Thoracic aorta (tissue), 2 donors: Measurements from ENCODE around the gene VANGL1. TPM values are rescaled to one million over a fixed set of nuclear protein-coding genes. Genes with fewer than 3 reads are reported as not detected.

ENCODE experiments used
- ATAC-seq: fragments of 150-250 bp; one replicate; pipeline ENCODE4 v1.8.0; 2017; ENCODE audit warnings: low read depth; ENCODE audit not compliant: insufficient number of reproducible peaks, low FRiP score
- DNase-seq: peaks from one replicate; pipeline ENCODE4 v3.0.0-alpha.2; 2020; ENCODE audit warnings: low spot score
- H3K27ac ChIP-seq, 2 donors: fragments of 200-600 bp; sonication (generic); 1 replicate in 1 of 2; 2 replicates in 1 of 2; pipeline ENCODE4 v1.5.1; 2016; ENCODE audit warnings: mild to moderate bottlenecking in 2 of 2, moderate library complexity in 2 of 2
- H3K27me3 ChIP-seq: fragments of 200-600 bp; sonication (generic); replicated peaks from 2 replicates; pipeline ENCODE4 v1.6.0; 2016; ENCODE audit warnings: mild to moderate bottlenecking; ENCODE audit not compliant: insufficient read depth
- H3K36me3 ChIP-seq: fragments of 200-600 bp; sonication (generic); one replicate; pipeline ENCODE4 v1.5.1; 2016
- H3K4me1 ChIP-seq, 2 donors: fragments of 200-600 bp; sonication (generic); 1 replicate in 1 of 2; 2 replicates in 1 of 2; pipeline versions ENCODE4 v1.5.1 to v1.6.0; 2016; ENCODE audit warnings: low read depth in 2 of 2, mild to moderate bottlenecking in 1 of 2; ENCODE audit not compliant: control insufficient read depth in 1 of 2
- H3K4me3 ChIP-seq: fragments of 200-600 bp; sonication (generic); 2 replicates; pipeline ENCODE4 v1.5.1; 2016; ENCODE audit warnings: mild to moderate bottlenecking
- H3K9me3 ChIP-seq: fragments of 200-600 bp; sonication (generic); 2 replicates; pipeline ENCODE4 v1.5.1; 2016
- CTCF ChIP-seq: fragments of 200-600 bp; sonication (generic); IDR thresholded peaks from one replicate; pipeline ENCODE4 v1.5.1; 2019; ENCODE audit warnings: antibody characterized with exemption
- total RNA-seq, 2 donors: library from RNA; depleted of rRNA; stranded (reverse); fragments of >200 nt; gene quantifications; one replicate each; pipeline versions ENCODE4 v1.1.0 to v1.2.3, GENCODE V29; 2016

VANGL1 gene
- total RNA-seq, 2 donors from 2014 or later: 6.5 to 8.8 TPM

- no peaks in the 10 kb centered on the region for H3K4me1 ChIP-seq
- no peak for TF ChIP-seq CTCF
- peaks cover 48% of the 10 kb centered on the region for H3K36me3 ChIP-seq
- H3K27ac ChIP-seq: no peak overlapping the region
- H3K4me3 ChIP-seq: no peak overlapping the region
- ATAC-seq: no peak
- no peaks in the 10 kb centered on the region for H3K27me3 ChIP-seq
- no peaks in the 10 kb centered on the region for H3K9me3 ChIP-seq
- DNase-seq: no peak
Measured at GRCh38 chr1:115687744-115688143, 46.0 kb downstream of the VANGL1 start.

- no peaks in the 10 kb centered on the region for H3K9me3 ChIP-seq
- peaks cover 36% of the 10 kb centered on the region for H3K36me3 ChIP-seq
- no peak overlapping the region for H3K27ac ChIP-seq
- H3K4me1 ChIP-seq: no peaks in the 10 kb centered on the region
- no peak for ATAC-seq
- DNase-seq: no peak
- H3K27me3 ChIP-seq: no peaks in the 10 kb centered on the region
- TF ChIP-seq CTCF: no peak
- no peak overlapping the region for H3K4me3 ChIP-seq
Measured at GRCh38 chr1:115690972-115691371, 49.2 kb downstream of the VANGL1 start.

GRCh38 chr1:115692224-115692623 lies 50.5 kb downstream of the VANGL1 start:
- Histone ChIP-seq H3K36me3 (peaks cover 36% of the 10 kb centered on the region), H3K27ac (no peak overlapping the region), H3K9me3 (no peaks in the 10 kb centered on the region), H3K27me3 (no peaks in the 10 kb centered on the region), H3K4me3 (no peak overlapping the region), H3K4me1 (no peaks in the 10 kb centered on the region)
- ATAC-seq (no peak), DNase-seq (no peak)
- no peak for TF ChIP-seq CTCF

- Histone ChIP-seq H3K36me3 (peaks cover 28% of the 10 kb centered on the region), H3K4me3 (no peak overlapping the region), H3K27me3 (no peaks in the 10 kb centered on the region), H3K9me3 (no peaks in the 10 kb centered on the region), H3K4me1 (no peaks in the 10 kb centered on the region), H3K27ac (no peak overlapping the region)
- no peak for TF ChIP-seq CTCF
- DNase-seq: no peak
- ATAC-seq: no peak
Measured at GRCh38 chr1:115694805-115695204, 53.0 kb downstream of the VANGL1 start.

GRCh38 chr1:115697619-115698018 lies 55.8 kb downstream of the VANGL1 start:
- DNase-seq (no peak), ATAC-seq (no peak)
- Histone ChIP-seq H3K27me3 (no peaks in the 10 kb centered on the region), H3K4me3 (no peak overlapping the region), H3K27ac (no peak overlapping the region), H3K9me3 (no peaks in the 10 kb centered on the region), H3K36me3 (peaks cover 4% of the 10 kb centered on the region), H3K4me1 (no peaks in the 10 kb centered on the region)
- TF ChIP-seq CTCF: no peak
